Esophagus muscularis mucosa (tissue), 4 donors: ENCODE measurements around the gene ADAMTS17. TPM values are rescaled to one million over a fixed set of nuclear protein-coding genes. Genes with fewer than 3 reads are reported as not detected.

Experiments
- DNase-seq: peaks from one replicate; pipeline ENCODE4 v3.0.0-alpha.2; 2017; ENCODE audit errors: extremely low spot score
- H3K27ac ChIP-seq, 4 donors: fragments of 200-600 bp; sonication (generic); replicated peaks in 1 of 4; 1 replicate in 3 of 4; 2 replicates in 1 of 4; pipeline ENCODE4 v1.5.1; 2016 to 2019; ENCODE audit warnings: mild to moderate bottlenecking in 1 of 4
- H3K27me3 ChIP-seq, 4 donors: fragments of 200-600 bp; sonication (generic); one replicate each; pipeline versions ENCODE4 v1.5.1 to v1.6.0; 2016 to 2019
- H3K36me3 ChIP-seq, 4 donors: fragments of 200-600 bp; sonication (generic); one replicate each; pipeline ENCODE4 v1.5.1; 2016 to 2019
- H3K4me1 ChIP-seq, 4 donors: fragments of 200-600 bp; sonication (generic); one replicate each; pipeline ENCODE4 v1.5.1; 2016 to 2019
- H3K4me3 ChIP-seq, 4 donors: fragments of 200-600 bp; sonication (generic); 1 replicate in 2 of 4; 2 replicates in 2 of 4; pipeline ENCODE4 v1.5.1; 2016 to 2019; ENCODE audit warnings: mild to moderate bottlenecking in 4 of 4, moderate library complexity in 1 of 4
- H3K9me3 ChIP-seq, 4 donors: fragments of 200-600 bp; sonication (generic); 1 replicate in 3 of 4; 2 replicates in 1 of 4; pipeline ENCODE4 v1.5.1; 2016 to 2019
- EP300 ChIP-seq: sonication (generic); formaldehyde crosslinking; IDR thresholded peaks from one replicate; pipeline ENCODE4 v1.6.1; 2017; ENCODE audit warnings: antibody characterized with exemption
- POLR2A ChIP-seq: fragments of 450-650 bp; IDR thresholded peaks from one replicate; pipeline ENCODE4 v1.6.1; 2017; ENCODE audit warnings: antibody characterized with exemption, moderate library complexity, mild to moderate bottlenecking, low read depth
- POLR2AphosphoS5 ChIP-seq, 2 donors: sonication (generic); formaldehyde crosslinking; IDR thresholded peaks; one replicate each; pipeline ENCODE4 v1.6.1; 2017; ENCODE audit warnings: antibody characterized with exemption in 2 of 2
- WGBS: methylation state at CpG from one replicate; pipeline ENCODE4 v1.1.5; 2018; 5-methylcytosine and 5-hydroxymethylcytosine counted together
- intact Hi-C: fragments of 100-400 bp; cut with DNase I; formaldehyde crosslinking; loops from one replicate; pipeline ENCODE4 v1.15.1; 2023
- total RNA-seq, 4 donors: library from RNA; depleted of rRNA; stranded (reverse); fragments of >200 nt; gene quantifications; one replicate each; pipeline versions ENCODE4 v1.1.0 to v1.2.1, GENCODE V29; 2016
- TF ChIP-seq, protein P1 (sequence below), 3 experiments: fragments of 200-600 bp in 2 of 3; fragments of 450-650 bp in 1 of 3; sonication (generic) in 2 of 3; IDR thresholded peaks; one replicate each; pipeline ENCODE4 v1.5.1; 2017 to 2019; ENCODE audit warnings: antibody characterized with exemption in 3 of 3, mild to moderate bottlenecking in 2 of 3, moderate library complexity in 1 of 3

Gene ADAMTS17
- total RNA-seq, 4 donors from 2014 or later, result 5.3 to 12.0 (median 6.6) TPM

DNA sequence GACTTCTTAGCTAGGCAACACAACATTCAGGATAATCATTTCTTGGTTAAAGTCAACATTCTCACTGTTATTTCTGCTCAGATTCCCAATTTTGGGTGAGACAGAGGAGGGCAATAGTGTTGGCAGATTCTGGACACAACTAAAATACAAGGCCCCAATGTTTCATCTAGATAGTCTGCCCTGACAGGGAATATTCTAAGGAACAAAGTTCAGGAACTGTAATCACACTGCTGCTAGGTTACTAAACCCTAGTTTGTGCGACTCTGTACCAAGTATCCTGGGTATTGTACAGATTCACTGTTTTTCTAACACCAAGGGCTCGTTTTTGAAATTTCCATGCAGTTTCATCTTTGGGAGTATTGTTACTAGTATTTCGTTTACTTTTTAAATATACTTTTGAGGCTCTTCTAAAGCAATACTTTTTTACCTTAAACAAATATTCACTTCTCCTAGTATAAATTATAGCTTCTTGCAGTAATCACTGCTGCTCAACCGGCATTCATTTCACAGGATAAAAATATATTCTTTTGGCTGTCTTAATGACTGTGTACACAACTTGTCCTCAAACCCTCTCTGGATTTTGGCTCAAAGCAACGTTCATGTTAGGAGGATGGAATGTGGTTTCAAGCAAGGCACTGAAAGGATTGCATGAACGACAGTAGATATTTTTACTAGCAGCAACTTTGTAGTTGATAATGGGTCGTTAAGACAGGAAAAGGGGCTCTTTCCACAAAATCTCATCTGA, 167.4 kb downstream of the ADAMTS17 start:
- 30% methylated on average over 7 of the region's 7 CpGs for WGBS
- no peak for DNase-seq
- H3K27me3 ChIP-seq, result no peaks in the 10 kb centered on the region
- H3K4me1 ChIP-seq, result peaks cover 15 to 61% (median 57%) of the 10 kb centered on the region in 4 donors
- intact Hi-C loops, result no loop called here
- H3K4me3 ChIP-seq, result no peak overlapping the region
- peak overlapping the region; percentile 73 to 82 (median 82) for H3K27ac ChIP-seq
- TF ChIP-seq POLR2AphosphoS5 (IDR thresholded peaks at IDR 0.05) (no peak), EP300 (no peak), POLR2A (no peak)
- TF ChIP-seq, protein P1, sequence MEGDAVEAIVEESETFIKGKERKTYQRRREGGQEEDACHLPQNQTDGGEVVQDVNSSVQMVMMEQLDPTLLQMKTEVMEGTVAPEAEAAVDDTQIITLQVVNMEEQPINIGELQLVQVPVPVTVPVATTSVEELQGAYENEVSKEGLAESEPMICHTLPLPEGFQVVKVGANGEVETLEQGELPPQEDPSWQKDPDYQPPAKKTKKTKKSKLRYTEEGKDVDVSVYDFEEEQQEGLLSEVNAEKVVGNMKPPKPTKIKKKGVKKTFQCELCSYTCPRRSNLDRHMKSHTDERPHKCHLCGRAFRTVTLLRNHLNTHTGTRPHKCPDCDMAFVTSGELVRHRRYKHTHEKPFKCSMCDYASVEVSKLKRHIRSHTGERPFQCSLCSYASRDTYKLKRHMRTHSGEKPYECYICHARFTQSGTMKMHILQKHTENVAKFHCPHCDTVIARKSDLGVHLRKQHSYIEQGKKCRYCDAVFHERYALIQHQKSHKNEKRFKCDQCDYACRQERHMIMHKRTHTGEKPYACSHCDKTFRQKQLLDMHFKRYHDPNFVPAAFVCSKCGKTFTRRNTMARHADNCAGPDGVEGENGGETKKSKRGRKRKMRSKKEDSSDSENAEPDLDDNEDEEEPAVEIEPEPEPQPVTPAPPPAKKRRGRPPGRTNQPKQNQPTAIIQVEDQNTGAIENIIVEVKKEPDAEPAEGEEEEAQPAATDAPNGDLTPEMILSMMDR (IDR thresholded peaks at IDR 0.05), result no peak
- no peaks in the 10 kb centered on the region for H3K36me3 ChIP-seq
- H3K9me3 ChIP-seq, result peaks cover 0 to 26% (median 16%) of the 10 kb centered on the region in 4 donors

DNA sequence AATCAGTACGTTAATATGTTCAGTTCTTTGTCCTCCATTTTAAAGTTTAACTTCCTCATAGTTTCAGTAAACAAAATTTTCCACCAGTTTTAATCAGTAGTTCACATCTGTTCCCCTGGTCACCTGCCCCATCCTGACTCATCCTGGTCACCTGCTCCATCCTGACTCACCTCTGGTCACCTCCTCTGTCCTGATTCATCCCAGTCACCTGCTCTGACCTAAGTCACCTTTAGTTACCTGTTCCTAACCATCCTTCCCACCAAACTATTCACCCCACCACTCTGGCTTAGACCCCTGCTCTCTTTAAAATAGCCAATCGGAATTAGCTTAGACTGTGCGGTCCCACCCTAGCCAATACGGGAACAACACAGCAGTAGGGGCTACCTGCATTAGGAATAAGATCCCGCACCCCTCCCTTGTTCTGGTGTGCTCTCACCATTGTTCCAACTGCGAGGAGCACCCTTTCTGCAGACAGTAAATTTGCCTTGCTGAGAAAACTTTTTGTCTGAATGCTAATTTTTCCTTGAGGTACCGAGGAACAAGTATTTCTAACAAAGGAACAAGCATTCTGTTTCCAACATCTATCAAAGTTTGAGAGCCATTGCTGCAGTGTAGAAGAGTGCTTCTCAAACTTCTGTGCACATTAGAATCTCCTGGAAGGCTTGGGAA, 169.3 kb downstream of the ADAMTS17 start:
- no peak overlapping the region for H3K4me3 ChIP-seq
- intact Hi-C loops, result no loop called here
- TF ChIP-seq EP300 (no peak), POLR2A (no peak), POLR2AphosphoS5 (IDR thresholded peaks at IDR 0.05) (no peak)
- TF ChIP-seq, protein P1 (IDR thresholded peaks at IDR 0.05), result no peak
- DNase-seq, result no peak
- WGBS, result 92% methylated on average over 7 of the region's 7 CpGs
- H3K27me3 ChIP-seq, result no peaks in the 10 kb centered on the region
- H3K27ac ChIP-seq, result peak overlapping the region; percentile 73 to 82 (median 82)
- H3K9me3 ChIP-seq, result peaks cover 0 to 26% (median 16%) of the 10 kb centered on the region in 4 donors
- peaks cover 24 to 79% (median 74%) of the 10 kb centered on the region in 4 donors for H3K4me1 ChIP-seq
- no peaks in the 10 kb centered on the region for H3K36me3 ChIP-seq

DNA sequence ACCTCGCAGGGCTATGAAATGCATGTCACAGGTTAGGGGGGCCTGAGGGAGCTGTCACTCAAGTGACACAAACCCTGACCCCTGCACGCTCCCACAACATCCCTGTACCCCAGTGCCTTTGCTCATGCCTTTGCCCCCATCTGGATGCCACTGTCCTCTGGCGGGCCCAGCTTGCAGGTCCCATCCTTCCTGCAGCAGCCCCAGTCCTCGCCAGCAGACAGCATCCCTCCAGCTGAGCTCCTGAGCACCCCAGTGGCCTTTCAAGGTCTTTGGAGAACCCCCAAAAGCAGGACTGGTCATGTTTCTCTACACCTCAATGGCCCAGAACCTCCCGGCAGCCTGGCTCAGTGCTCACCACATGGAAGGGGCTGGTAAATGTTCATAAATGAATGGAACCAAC, 170.4 kb downstream of the ADAMTS17 start:
- Histone ChIP-seq H3K27ac (peak overlapping the region; percentile 15 to 62 (median 30)), H3K36me3 (no peaks in the 10 kb centered on the region), H3K27me3 (no peaks in the 10 kb centered on the region), H3K9me3 (peaks cover 0 to 26% (median 16%) of the 10 kb centered on the region in 4 donors), H3K4me1 (peaks cover 26 to 84% (median 77%) of the 10 kb centered on the region in 4 donors), H3K4me3 (no peak overlapping the region)
- intact Hi-C loops, result no loop called here
- TF ChIP-seq POLR2A (no peak), EP300 (no peak), POLR2AphosphoS5 (IDR thresholded peaks at IDR 0.05) (no peak)
- TF ChIP-seq, protein P1 (IDR thresholded peaks at IDR 0.05), result no peak
- WGBS, result 89% methylated on average over 2 of the region's 5 CpGs
- no peak for DNase-seq

DNA sequence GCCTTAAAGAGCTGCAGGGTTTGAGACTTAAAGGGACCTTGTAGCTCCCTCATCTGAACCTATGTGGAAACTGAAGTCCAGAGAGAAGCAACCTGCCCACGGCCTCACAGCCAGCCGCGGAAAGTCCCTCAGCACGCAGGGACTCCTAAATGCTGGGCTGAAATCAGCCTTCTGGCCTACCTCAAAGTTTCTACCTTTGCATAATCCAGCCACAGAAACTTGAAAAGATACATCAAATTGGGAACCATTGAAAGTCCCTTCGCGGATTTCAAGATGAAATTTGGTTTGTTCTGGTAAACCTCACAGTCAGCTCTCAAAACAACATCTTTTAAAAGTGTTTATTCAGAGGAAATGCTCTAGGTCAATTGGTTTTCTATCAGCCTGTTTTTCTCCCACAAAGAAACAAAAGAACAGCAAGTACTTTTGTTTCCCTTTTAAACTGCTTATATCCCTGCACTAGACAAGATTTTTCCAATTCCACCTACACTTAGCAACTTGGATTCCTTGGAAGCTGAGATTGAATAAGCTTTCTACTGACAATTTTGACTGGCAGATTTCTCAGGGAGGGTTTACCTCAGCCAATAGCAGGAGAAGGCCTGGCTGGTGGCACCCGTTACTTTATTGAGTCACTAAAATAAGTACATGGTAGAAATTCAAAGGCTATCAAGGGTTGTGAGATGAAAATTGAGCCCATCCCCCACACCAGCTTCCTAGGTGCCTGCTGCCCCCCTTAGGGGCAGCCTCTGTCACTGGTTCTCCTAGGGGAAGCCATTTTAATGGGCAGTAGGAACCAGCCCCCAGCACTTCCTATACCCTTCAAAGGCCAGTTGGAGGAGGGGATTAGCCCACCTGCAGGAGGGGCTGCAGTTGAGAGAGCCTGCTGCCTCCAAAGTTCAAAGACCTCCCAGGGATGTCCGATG, 171.2 kb downstream of the ADAMTS17 start:
- no peaks in the 10 kb centered on the region for H3K27me3 ChIP-seq
- no peak for DNase-seq
- TF ChIP-seq, protein P1 (IDR thresholded peaks at IDR 0.05), result no peak
- TF ChIP-seq POLR2AphosphoS5 (IDR thresholded peaks at IDR 0.05) (no peak), POLR2A (no peak), EP300 (no peak)
- H3K4me3 ChIP-seq, result no peak overlapping the region
- intact Hi-C loops, result no loop called here
- peaks cover 0 to 26% (median 16%) of the 10 kb centered on the region in 4 donors for H3K9me3 ChIP-seq
- WGBS, result 71% methylated on average over 7 of the region's 8 CpGs
- peaks cover 26 to 76% (median 69%) of the 10 kb centered on the region in 4 donors for H3K4me1 ChIP-seq
- H3K36me3 ChIP-seq, result no peaks in the 10 kb centered on the region
- peak overlapping the region; percentile 15 to 62 (median 30) for H3K27ac ChIP-seq
